H1 (cell line): Measurements from ENCODE around the gene CCL23. TPM values are rescaled to one million over a fixed set of nuclear protein-coding genes. Genes with fewer than 3 reads are reported as not detected.

ENCODE experiments used
- CTCF ChIA-PET: fragments of 300-600 bp; sonication (Branson Sonifier 250); formaldehyde crosslinking; loops from one replicate; lab custom pipeline; 2021; ENCODE audit not compliant: partially characterized antibody; lab: Charles Lee
- POLR2A ChIA-PET: fragments of 300-600 bp; sonication (Branson Sonifier 250); formaldehyde crosslinking; loops from one replicate; lab custom pipeline; 2021; ENCODE audit warnings: inconsistent platforms; ENCODE audit not compliant: partially characterized antibody; lab: Charles Lee
- DNase-seq, 2 experiments: peaks; one replicate each; pipeline versions ENCODE4 v3.0.0 to v3.0.0-alpha.2; 2010 to 2022; ENCODE audit warnings: low spot score in 2 of 2, low read depth in 1 of 2, mixed read lengths in 1 of 2
- FAIRE-seq: peaks from 2 replicates; lab custom pipeline; 2011; peaks lifted over from hg19 to GRCh38; lab: Jason Lieb, UNC
- H2AFZ ChIP-seq: 2 replicates; pipeline ENCODE4 v1.8.1; 2012; ENCODE audit warnings: low read length, inconsistent platforms
- H2AK5ac ChIP-seq: 2 replicates; pipeline ENCODE4 v1.6.1; 2013; ENCODE audit warnings: low read depth, low read length
- H2BK120ac ChIP-seq: replicated peaks from 2 replicates; pipeline ENCODE3; 2013; ENCODE audit warnings: low read depth, low read length, inconsistent platforms
- H2BK12ac ChIP-seq: 2 replicates; pipeline ENCODE4 v1.6.1; 2013; ENCODE audit warnings: low read depth, low read length
- H2BK15ac ChIP-seq: 2 replicates; pipeline ENCODE4 v1.6.1; 2013; ENCODE audit warnings: low read length
- H2BK20ac ChIP-seq: 2 replicates; pipeline ENCODE4 v1.6.1; 2013; ENCODE audit warnings: low read length
- H2BK5ac ChIP-seq: 2 replicates; pipeline ENCODE4 v1.6.1; 2013; ENCODE audit warnings: low read depth, low read length
- H3K14ac ChIP-seq: 2 replicates; pipeline ENCODE4 v1.6.1; 2013; ENCODE audit warnings: inconsistent platforms; ENCODE audit not compliant: insufficient read length
- H3K18ac ChIP-seq: 2 replicates; pipeline ENCODE4 v1.6.1; 2013; ENCODE audit warnings: low read length; ENCODE audit errors: extremely low read depth
- H3K23ac ChIP-seq: 2 replicates; pipeline ENCODE4 v1.6.1; 2013; ENCODE audit warnings: inconsistent platforms; ENCODE audit not compliant: insufficient read length
- H3K23me2 ChIP-seq: 2 replicates; pipeline ENCODE4 v1.6.1; 2013; ENCODE audit warnings: low read depth, low read length
- H3K27ac ChIP-seq: 2 replicates; pipeline ENCODE4 v1.6.1; 2011; ENCODE audit warnings: low read depth, low read length, inconsistent platforms
- H3K27me3 ChIP-seq, 4 experiments: replicated peaks in 1 of 4; 1 replicate in 1 of 4; 2 replicates in 3 of 4; pipeline versions ENCODE4 v1.6.1 to v1.8.1; 2011 to 2013; ENCODE audit warnings: low read length in 3 of 4, mild to moderate bottlenecking in 3 of 4, inconsistent platforms in 2 of 4, mixed read lengths in 2 of 4, moderate library complexity in 1 of 4; ENCODE audit not compliant: control insufficient read depth in 3 of 4, insufficient read depth in 3 of 4; ENCODE audit errors: extremely low read depth in 1 of 4
- H3K36me3 ChIP-seq, 4 experiments: 2 replicates each; pipeline versions ENCODE4 v1.6.1 to v1.8.1; 2011 to 2013; ENCODE audit warnings: mild to moderate bottlenecking in 4 of 4, low read length in 3 of 4, moderate library complexity in 2 of 4, control low read depth in 1 of 4, inconsistent platforms in 1 of 4; ENCODE audit not compliant: insufficient read depth in 4 of 4, control insufficient read depth in 2 of 4
- H3K4ac ChIP-seq: replicated peaks from 2 replicates; pipeline ENCODE3; 2013; ENCODE audit warnings: low read length, low read depth, mixed read lengths, inconsistent platforms; ENCODE audit not compliant: insufficient read length
- H3K4me1 ChIP-seq, 4 experiments: replicated peaks in 1 of 4; 1 replicate in 1 of 4; 2 replicates in 3 of 4; pipeline versions ENCODE4 v1.6.1 to v1.8.1; 2011 to 2013; ENCODE audit warnings: low read length in 3 of 4, inconsistent platforms in 2 of 4, mixed read lengths in 1 of 4; ENCODE audit not compliant: insufficient read depth in 4 of 4, control insufficient read depth in 3 of 4
- H3K4me2 ChIP-seq, 2 experiments: 2 replicates each; pipeline versions ENCODE4 v1.6.1 to v1.8.1; 2011 to 2013; ENCODE audit warnings: low read depth in 2 of 2, low read length in 2 of 2, control low read depth in 1 of 2, inconsistent platforms in 1 of 2, mild to moderate bottlenecking in 1 of 2; ENCODE audit not compliant: insufficient read depth in 1 of 2
- H3K4me3 ChIP-seq, 4 experiments: fragments of 200-600, 300-600 bp in 1 of 4; sonication (generic), shearing (Covaris generic), sonication (Bioruptor Twin) in 1 of 4; 2 replicates each; pipeline versions ENCODE4 v1.5.1 to v1.8.1; 2011 to 2016; ENCODE audit warnings: low read length in 4 of 4, low read depth in 3 of 4, control low read depth in 2 of 4, inconsistent platforms in 2 of 4, mild to moderate bottlenecking in 2 of 4, mixed read lengths in 1 of 4, moderate library complexity in 1 of 4; ENCODE audit not compliant: insufficient read depth in 2 of 4; ENCODE audit errors: extremely low read depth in 1 of 4
- H3K56ac ChIP-seq: replicated peaks from 2 replicates; pipeline ENCODE3; 2013; ENCODE audit warnings: low read depth, mild to moderate bottlenecking, mixed read lengths, low read length, inconsistent platforms; ENCODE audit not compliant: insufficient read length
- H3K79me1 ChIP-seq: 2 replicates; pipeline ENCODE4 v1.6.1; 2013; ENCODE audit warnings: low read depth, low read length, control low read depth
- H3K79me2 ChIP-seq, 2 experiments: 2 replicates each; pipeline versions ENCODE4 v1.6.1 to v1.8.1; 2012 to 2013; ENCODE audit warnings: low read length in 2 of 2, mild to moderate bottlenecking in 2 of 2, inconsistent platforms in 1 of 2; ENCODE audit not compliant: insufficient read depth in 2 of 2, control insufficient read depth in 1 of 2
- H3K9ac ChIP-seq, 4 experiments: replicated peaks in 1 of 4; 1 replicate in 1 of 4; 2 replicates in 3 of 4; pipeline versions ENCODE4 v1.6.1 to v1.8.1; 2011 to 2013; ENCODE audit warnings: low read depth in 3 of 4, low read length in 3 of 4, control low read depth in 2 of 4, mild to moderate bottlenecking in 2 of 4, moderate library complexity in 2 of 4, inconsistent platforms in 1 of 4; ENCODE audit errors: extremely low read depth in 1 of 4
- H3K9me3 ChIP-seq, 2 experiments: 2 replicates each; pipeline versions ENCODE4 v1.6.1 to v1.8.1; 2012 to 2013; ENCODE audit warnings: mild to moderate bottlenecking in 2 of 2, moderate library complexity in 2 of 2, control low read depth in 1 of 2, inconsistent platforms in 1 of 2, low read depth in 1 of 2, low read length in 1 of 2, mixed read lengths in 1 of 2; ENCODE audit not compliant: insufficient read depth in 2 of 2
- H4K20me1 ChIP-seq, 2 experiments: replicated peaks in 1 of 2; 2 replicates each; pipeline versions ENCODE3 to v1.8.1; 2011 to 2013; ENCODE audit warnings: inconsistent platforms in 2 of 2, low read length in 2 of 2, mild to moderate bottlenecking in 1 of 2; ENCODE audit not compliant: insufficient read depth in 2 of 2, control insufficient read depth in 1 of 2
- H4K5ac ChIP-seq: 2 replicates; pipeline ENCODE4 v1.6.1; 2013; ENCODE audit warnings: low read length, low read depth, mixed read lengths, inconsistent platforms; ENCODE audit not compliant: insufficient read length
- H4K8ac ChIP-seq: 2 replicates; pipeline ENCODE4 v1.8.0; 2013; ENCODE audit warnings: mild to moderate bottlenecking, moderate library complexity, low read length, inconsistent platforms; ENCODE audit not compliant: insufficient read depth; ENCODE audit errors: extremely low read depth
- H4K91ac ChIP-seq: replicated peaks from 2 replicates; pipeline ENCODE3; 2013; ENCODE audit warnings: low read length, mixed read lengths, inconsistent platforms; ENCODE audit not compliant: insufficient read length
- SP2 ChIP-seq: IDR thresholded peaks from 2 replicates; pipeline ENCODE4 v1.6.1; 2012; ENCODE audit warnings: mild to moderate bottlenecking, low read length, inconsistent platforms
- WGBS, 2 experiments: shearing (Covaris generic) in 1 of 2; methylation state at CpG; one replicate each; pipeline versions ENCODE4 v1.1.6 to v1.1.7; 2013 to 2015; ENCODE audit warnings: low lambda C conversion rate in 2 of 2, mixed read lengths in 2 of 2, inconsistent platforms in 1 of 2, low coverage in 1 of 2, missing lambda C conversion rate in 1 of 2; ENCODE audit not compliant: insufficient replicate concordance in 2 of 2, insufficient coverage in 1 of 2, insufficient read length in 1 of 2; ENCODE audit errors: extremely low coverage in 1 of 2, missing lambda C conversion rate in 1 of 2; 5-methylcytosine and 5-hydroxymethylcytosine counted together
- polyA plus RNA-seq, 7 experiments: library from polyadenylated mRNA; depleted of rRNA in 3 of 7; stranded (reverse) in 5 of 7; unstranded in 2 of 7; fragments of >200 nt in 5 of 7; fragments of 200-250 nt in 2 of 7; gene quantifications; 1 replicate in 5 of 7; 2 replicates in 1 of 7; 4 replicates in 1 of 7; pipeline versions ENCODE4 v1.2.1 to v1.2.3, GENCODE V29; 2011 to 2013; ENCODE audit warnings: missing spikeins in 2 of 7, mixed read lengths in 2 of 7
- total RNA-seq: library from RNA; stranded (reverse); fragmentation: NEBNext Ultra II Directional; extraction: Animal tissue kit (Norgen Biotek cat#: 25700); gene quantifications from 2 replicates; pipeline ENCODE4 v1.2.1, GENCODE V29; 2021

The CCL23 gene
- total and polyA plus RNA-seq, 2 of the 8 experiments (the other 6 are each of a cell fraction or from before 2014, with no cell fraction given): not detected

DNA sequence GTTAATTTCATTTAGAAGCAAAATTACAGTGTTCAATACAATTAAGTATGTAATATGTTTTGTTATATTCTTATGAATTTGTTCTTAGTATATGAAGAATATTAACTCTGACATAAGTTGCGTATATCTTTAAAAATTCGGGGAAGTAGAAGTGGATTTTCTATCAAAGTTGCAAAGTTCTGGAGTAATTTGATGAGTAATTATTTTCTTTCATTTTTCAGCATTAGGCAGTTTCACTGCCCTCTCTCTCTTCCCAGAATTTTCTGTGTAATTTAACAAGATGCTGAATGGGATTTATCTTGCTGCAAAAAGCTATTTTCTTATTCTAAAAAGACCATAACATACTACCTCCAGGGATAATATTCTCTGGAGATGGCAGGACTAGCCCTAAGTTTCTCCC is 37.4 kb upstream of the CCL23 start:
- Histone ChIP-seq H2BK5ac (no peak overlapping the region), H2BK15ac (no peak overlapping the region), H2BK12ac (no peak overlapping the region), H3K4me2 (no peak overlapping the region), H4K91ac (no peak overlapping the region), H3K4me1 (no peaks in the 10 kb centered on the region), H2BK20ac (no peak overlapping the region), H3K14ac (no peak overlapping the region), H3K79me1 (no peaks in the 10 kb centered on the region), H3K23ac (no peak overlapping the region), H3K56ac (no peak overlapping the region), H3K18ac (no peak overlapping the region), H3K79me2 (no peaks in the 10 kb centered on the region), H2AK5ac (no peak overlapping the region), H3K4me3 (no peak overlapping the region), H3K9me3 (no peaks in the 10 kb centered on the region), H4K5ac (no peak overlapping the region), H3K4ac (no peak overlapping the region), H4K8ac (no peak overlapping the region), H3K23me2 (no peaks in the 10 kb centered on the region), H2BK120ac (no peak overlapping the region), H3K36me3 (no peaks in the 10 kb centered on the region), H3K27ac (no peak overlapping the region), H2AFZ (no peak overlapping the region), H3K27me3 (no peaks in the 10 kb centered on the region; a peak in 1 of 7 replicates), H4K20me1 (no peaks in the 10 kb centered on the region), H3K9ac (no peak overlapping the region)
- ChIA-PET POLR2A (no interaction called here), CTCF (interaction anchor here (0.7 kb wide), 1 partner anchor 469 kb away, joined by 3 read pairs; no protein-coding TSS in a partner anchor)
- no peak for FAIRE-seq
- DNase-seq: no peak
- WGBS, 2 experiments: 86% methylated on average over 2 of the region's 2 CpGs; no CpG with 5 or more reads in 1 of the 2 experiments
- no peak for TF ChIP-seq SP2
